Caco-2 (cell line): ENCODE data around the gene UGGT2. TPM values are rescaled to one million over a fixed set of nuclear protein-coding genes. Genes with fewer than 3 reads are reported as not detected.

ENCODE experiments used
- BruUV-seq: library from RNA; stranded (reverse); fragments of 400-500 nt; replicated peaks from 2 replicates; lab custom pipeline; 2021; lab: Mats Ljungman, UMichigan
- CTCF ChIA-PET: fragments of 300-600 bp; sonication (Branson Sonifier 250); formaldehyde crosslinking; loops from one replicate; lab custom pipeline; 2022; ENCODE audit warnings: antibody characterized with exemption; lab: Charles Lee
- POLR2A ChIA-PET: fragments of 300-600 bp; sonication (Branson Sonifier 250); formaldehyde crosslinking; loops from one replicate; lab custom pipeline; 2022; ENCODE audit warnings: antibody characterized with exemption; lab: Charles Lee
- DNase-seq, 2 experiments: peaks; one replicate each; pipeline versions ENCODE4 v3.0.0 to v3.0.0-alpha.2; 2020 to 2022
- H3K27me3 ChIP-seq: replicated peaks from 2 replicates; pipeline ENCODE4 v1.6.0; 2011; ENCODE audit warnings: low read length; ENCODE audit not compliant: control insufficient read depth, insufficient read depth
- H3K36me3 ChIP-seq: 2 replicates; pipeline ENCODE4 v1.5.1; 2011; ENCODE audit warnings: low read length; ENCODE audit not compliant: control insufficient read depth, insufficient read depth
- H3K4me1 ChIP-seq: fragments of 250-450 bp; sonication (Bioruptor Pico); 2 replicates; pipeline ENCODE4 v1.5.1; 2020; ENCODE audit warnings: mild to moderate bottlenecking
- H3K4me3 ChIP-seq: 2 replicates; pipeline ENCODE4 v1.5.1; 2011; ENCODE audit warnings: low read depth, mild to moderate bottlenecking, control low read depth, low read length
- H3K9me3 ChIP-seq: fragments of 250-450 bp; sonication (Bioruptor Pico); 2 replicates; pipeline ENCODE4 v1.5.1; 2020; ENCODE audit warnings: mild to moderate bottlenecking, moderate library complexity
- H3K27ac Mint-ChIP-seq: one replicate; pipeline ENCODE4 v1.8.0; 2022; ENCODE audit warnings: mixed read lengths; ENCODE audit not compliant: unreplicated experiment
- H3K27me3 Mint-ChIP-seq: one replicate; pipeline ENCODE4 v1.8.0; 2022; ENCODE audit warnings: mixed read lengths; ENCODE audit not compliant: insufficient read depth, unreplicated experiment
- H3K36me3 Mint-ChIP-seq: one replicate; pipeline ENCODE4 v1.8.0; 2022; ENCODE audit warnings: mild to moderate bottlenecking, mixed read lengths; ENCODE audit not compliant: insufficient read depth, unreplicated experiment
- H3K4me1 Mint-ChIP-seq: one replicate; pipeline ENCODE4 v1.8.0; 2022; ENCODE audit warnings: low read depth, mixed read lengths; ENCODE audit not compliant: unreplicated experiment
- H3K4me3 Mint-ChIP-seq: one replicate; pipeline ENCODE4 v1.8.0; 2022; ENCODE audit warnings: mild to moderate bottlenecking, moderate library complexity, mixed read lengths; ENCODE audit not compliant: unreplicated experiment
- H3K9me3 Mint-ChIP-seq: one replicate; pipeline ENCODE4 v1.8.0; 2022; ENCODE audit warnings: mixed read lengths; ENCODE audit not compliant: unreplicated experiment
- intact Hi-C: fragments of 100-400 bp; cut with micrococcal nuclease; formaldehyde crosslinking; loops from one replicate; pipeline ENCODE4 v1.10.0; 2022; ENCODE audit not compliant: unreplicated experiment
- total RNA-seq: library from RNA; stranded (reverse); gene quantifications from 2 replicates; pipeline ENCODE4 v1.2.3, GENCODE V29; 2022
- TF ChIP-seq, protein P1 (sequence below), 2 experiments: fragments of 200-600 bp in 1 of 2; IDR thresholded peaks; 1 replicate in 1 of 2; 2 replicates in 1 of 2; pipeline versions ENCODE4 v1.5.1 to v1.8.0; 2011 to 2022; ENCODE audit warnings: antibody characterized with exemption in 1 of 2, control low read depth in 1 of 2, inconsistent platforms in 1 of 2, low read depth in 1 of 2, low read length in 1 of 2, mild to moderate bottlenecking in 1 of 2, moderate library complexity in 1 of 2; ENCODE audit not compliant: insufficient read depth in 1 of 2, severe bottlenecking in 1 of 2, unreplicated experiment in 1 of 2

The UGGT2 gene
- total RNA-seq, 1 experiment from 2014 or later = 35.5 TPM

DNA sequence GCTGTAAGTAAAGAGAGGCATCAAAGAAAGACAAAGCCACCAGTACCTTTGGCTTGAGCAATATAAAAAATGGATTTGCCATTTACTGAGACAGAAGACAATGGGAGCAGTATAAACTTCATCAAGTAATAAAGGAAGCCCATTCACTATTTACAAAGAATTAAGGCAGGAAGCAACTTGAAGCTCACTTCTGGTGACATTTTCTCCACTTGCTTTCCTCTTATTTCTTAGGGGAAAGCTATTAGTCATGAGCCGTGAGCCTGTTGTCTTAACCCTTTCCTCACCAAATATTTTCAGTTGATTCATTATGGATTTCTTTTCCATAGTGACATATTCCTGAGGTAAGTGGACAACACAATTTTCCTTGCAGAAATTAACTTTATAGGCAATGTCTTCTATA, 219.5 kb downstream of the UGGT2 start:
- POLR2A ChIA-PET = no interaction called here

DNA sequence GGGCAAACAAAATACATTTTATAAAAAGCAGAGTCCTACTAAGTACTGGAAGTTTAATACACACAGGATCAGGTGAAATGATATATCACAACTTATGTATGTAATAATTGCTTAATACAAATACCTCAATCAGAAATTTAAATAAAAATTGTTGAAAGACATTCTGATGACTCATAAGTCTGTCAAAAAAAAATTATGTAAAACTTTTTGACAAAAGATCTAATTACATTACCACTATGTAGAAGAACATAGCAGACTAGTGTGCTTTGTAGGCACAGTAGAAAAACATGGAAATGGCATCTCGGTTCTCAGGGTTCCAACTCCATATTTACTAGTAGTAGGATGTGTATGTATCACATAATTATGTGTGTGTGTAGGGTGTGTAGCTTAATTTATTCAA, 220.1 kb downstream of the UGGT2 start:
- POLR2A ChIA-PET = no interaction called here
- H3K4me1 ChIP-seq = no peaks in the 10 kb centered on the region
- H3K27me3 ChIP-seq = no peaks in the 10 kb centered on the region
- H3K9me3 Mint-ChIP-seq = peaks cover 5% of the 10 kb centered on the region
- no peak overlapping the region for H3K4me3 Mint-ChIP-seq
- no peaks in the 10 kb centered on the region for H3K27me3 Mint-ChIP-seq
- TF ChIP-seq, protein P1, sequence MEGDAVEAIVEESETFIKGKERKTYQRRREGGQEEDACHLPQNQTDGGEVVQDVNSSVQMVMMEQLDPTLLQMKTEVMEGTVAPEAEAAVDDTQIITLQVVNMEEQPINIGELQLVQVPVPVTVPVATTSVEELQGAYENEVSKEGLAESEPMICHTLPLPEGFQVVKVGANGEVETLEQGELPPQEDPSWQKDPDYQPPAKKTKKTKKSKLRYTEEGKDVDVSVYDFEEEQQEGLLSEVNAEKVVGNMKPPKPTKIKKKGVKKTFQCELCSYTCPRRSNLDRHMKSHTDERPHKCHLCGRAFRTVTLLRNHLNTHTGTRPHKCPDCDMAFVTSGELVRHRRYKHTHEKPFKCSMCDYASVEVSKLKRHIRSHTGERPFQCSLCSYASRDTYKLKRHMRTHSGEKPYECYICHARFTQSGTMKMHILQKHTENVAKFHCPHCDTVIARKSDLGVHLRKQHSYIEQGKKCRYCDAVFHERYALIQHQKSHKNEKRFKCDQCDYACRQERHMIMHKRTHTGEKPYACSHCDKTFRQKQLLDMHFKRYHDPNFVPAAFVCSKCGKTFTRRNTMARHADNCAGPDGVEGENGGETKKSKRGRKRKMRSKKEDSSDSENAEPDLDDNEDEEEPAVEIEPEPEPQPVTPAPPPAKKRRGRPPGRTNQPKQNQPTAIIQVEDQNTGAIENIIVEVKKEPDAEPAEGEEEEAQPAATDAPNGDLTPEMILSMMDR (IDR thresholded peaks at IDR 0.05; ENCODE audit: insufficient read depth in 1 of 2, low read depth in 1 of 2, low read length in 1 of 2, severe bottlenecking in 1 of 2, unreplicated experiment in 1 of 2) = no peak
- intact Hi-C loops = no loop called here
- H3K36me3 ChIP-seq = no peaks in the 10 kb centered on the region
- BruUV-seq = no TSS peak
- no peak overlapping the region for H3K27ac Mint-ChIP-seq
- no peaks in the 10 kb centered on the region for H3K4me1 Mint-ChIP-seq
- H3K9me3 ChIP-seq = peaks cover 5% of the 10 kb centered on the region; the same call in 1 of the 2 replicates
- CTCF ChIA-PET = interaction anchor here (3.8 kb wide), 1 partner anchor 209 kb away, joined by 43 read pairs; no protein-coding TSS in a partner anchor
- DNase-seq = no peak
- no peak overlapping the region for H3K4me3 ChIP-seq
- H3K36me3 Mint-ChIP-seq = no peaks in the 10 kb centered on the region

More for the DNA sequence above, 219.5 kb downstream of the UGGT2 start:
- H3K27me3 Mint-ChIP-seq = no peaks in the 10 kb centered on the region
- no peaks in the 10 kb centered on the region for H3K27me3 ChIP-seq
- TF ChIP-seq, protein P1 (IDR thresholded peaks at IDR 0.05; ENCODE audit: insufficient read depth in 1 of 2, low read depth in 1 of 2, low read length in 1 of 2, severe bottlenecking in 1 of 2, unreplicated experiment in 1 of 2) = no peak
- intact Hi-C loops = loop anchor here (1.0 kb wide), 7 partner anchors 129 to 339 kb away; no protein-coding TSS in a partner anchor
- CTCF ChIA-PET = interaction anchor here (0.6 to 3.8 kb wide), 5 partner anchors 129 to 356 kb away, joined by 3 to 43 read pairs (median 4); partner anchors contain the start of gene DNAJC3
- no peak overlapping the region for H3K4me3 ChIP-seq
- H3K9me3 ChIP-seq = peaks cover 5% of the 10 kb centered on the region; the same call in 1 of the 2 replicates
- H3K4me1 Mint-ChIP-seq = no peaks in the 10 kb centered on the region
- H3K4me1 ChIP-seq = no peaks in the 10 kb centered on the region
- no peak for DNase-seq
- no peaks in the 10 kb centered on the region for H3K36me3 ChIP-seq
- peaks cover 4% of the 10 kb centered on the region for H3K9me3 Mint-ChIP-seq
- BruUV-seq = no TSS peak
- no peaks in the 10 kb centered on the region for H3K36me3 Mint-ChIP-seq
- no peak overlapping the region for H3K27ac Mint-ChIP-seq
- H3K4me3 Mint-ChIP-seq = no peak overlapping the region

DNA sequence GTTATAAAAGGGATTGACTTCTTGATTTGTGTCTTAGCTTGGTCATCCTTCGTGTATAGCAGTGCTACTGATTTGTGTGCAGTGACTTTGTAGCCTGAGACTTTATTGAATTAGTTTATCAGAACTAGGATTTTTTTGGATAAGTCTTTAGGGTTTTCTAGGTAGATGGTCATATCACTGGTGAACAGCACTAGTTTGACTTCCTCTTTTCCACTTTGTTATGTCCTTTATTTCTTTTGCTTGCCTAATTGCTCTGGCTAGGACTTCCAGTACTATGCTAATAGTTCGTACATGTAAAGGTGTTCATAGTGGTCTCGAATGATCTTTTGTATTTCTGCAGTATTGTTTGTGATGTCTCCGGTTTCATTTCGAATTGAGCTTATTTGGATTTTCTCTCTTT, 230.9 kb downstream of the UGGT2 start:
- TF ChIP-seq, protein P1 (IDR thresholded peaks at IDR 0.05; ENCODE audit: insufficient read depth in 1 of 2, low read depth in 1 of 2, low read length in 1 of 2, severe bottlenecking in 1 of 2, unreplicated experiment in 1 of 2) = no peak
- no peaks in the 10 kb centered on the region for H3K4me1 Mint-ChIP-seq
- no peaks in the 10 kb centered on the region for H3K9me3 Mint-ChIP-seq
- Histone ChIP-seq H3K36me3 (no peaks in the 10 kb centered on the region), H3K4me3 (no peak overlapping the region), H3K9me3 (no peaks in the 10 kb centered on the region), H3K27me3 (no peaks in the 10 kb centered on the region), H3K4me1 (no peaks in the 10 kb centered on the region)
- no peaks in the 10 kb centered on the region for H3K27me3 Mint-ChIP-seq
- no peak overlapping the region for H3K4me3 Mint-ChIP-seq
- CTCF ChIA-PET = no interaction called here
- no peak overlapping the region for H3K27ac Mint-ChIP-seq
- no TSS peak for BruUV-seq
- H3K36me3 Mint-ChIP-seq = no peaks in the 10 kb centered on the region
- intact Hi-C loops = no loop called here
- POLR2A ChIA-PET = no interaction called here
- no peak for DNase-seq
